ENCODE measurements around the gene MSANTD1. TPM values are rescaled to one million over a fixed set of nuclear protein-coding genes. Genes with fewer than 3 reads are reported as not detected.

The MSANTD1 gene
- total and polyA plus RNA-seq, 2 of the 8 experiments (the other 6 are each of a cell fraction or from before 2014, with no cell fraction given): 0.23 to 0.45 TPM

DNA sequence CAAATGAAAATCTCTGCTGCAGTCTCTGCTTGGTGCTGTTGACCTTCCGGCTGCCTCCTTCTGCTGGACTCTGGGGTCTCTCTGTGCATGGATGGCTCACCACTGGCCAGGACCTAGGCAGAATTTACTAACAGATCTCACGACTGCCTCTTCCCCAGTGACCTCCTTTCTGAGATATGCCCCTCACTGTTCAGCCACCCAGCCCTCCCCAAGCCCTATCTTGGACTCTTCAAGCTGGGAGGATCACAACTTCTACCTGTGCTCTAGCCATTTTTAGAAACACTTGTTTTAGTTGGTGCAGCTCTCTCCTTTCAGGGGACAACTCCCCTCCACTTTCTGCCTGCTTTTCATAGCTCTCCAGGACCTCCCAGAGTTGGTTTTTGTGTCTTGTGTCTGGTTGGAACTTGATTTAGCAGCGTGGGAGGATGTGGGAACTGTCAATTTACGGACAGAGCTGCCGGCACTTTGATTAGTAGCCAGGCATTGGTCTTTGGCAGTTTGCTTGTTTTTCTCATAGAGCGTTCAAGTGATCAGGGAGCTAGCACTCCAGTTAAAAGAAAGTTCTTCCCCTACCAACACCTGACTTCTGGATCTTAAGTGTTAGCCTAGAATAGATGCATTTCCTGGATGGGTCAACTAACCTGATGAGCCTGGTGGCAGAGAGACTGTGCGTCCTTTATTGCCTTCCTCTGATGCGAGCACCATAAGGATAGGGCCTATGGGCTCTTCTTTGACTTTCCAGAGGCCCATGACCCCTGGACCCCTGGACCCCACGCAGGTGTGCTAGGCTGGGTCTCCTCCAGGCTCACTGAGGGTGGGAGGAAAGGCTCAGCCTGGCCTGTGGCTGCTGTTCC lies 50.4 kb downstream of the MSANTD1 start:
- Histone ChIP-seq H3K4me2 (ENCODE audit: insufficient read depth in 1 of 2, low read depth in 2 of 2, low read length in 2 of 2) (no peak overlapping the region), H3K4me3 (ENCODE audit: extremely low read depth in 1 of 4, insufficient read depth in 2 of 4, low read depth in 3 of 4, low read length in 4 of 4) (no peak overlapping the region), H3K27ac (ENCODE audit: low read depth, low read length) (no peak overlapping the region), H3K9me3 (ENCODE audit: insufficient read depth in 2 of 2, low read depth in 1 of 2, low read length in 1 of 2) (no peaks in the 10 kb centered on the region), H2BK120ac (replicated peaks; ENCODE audit: low read depth, low read length) (no peak overlapping the region), H3K23me2 (ENCODE audit: low read depth, low read length) (no peaks in the 10 kb centered on the region), H2AK5ac (ENCODE audit: low read depth, low read length) (no peak overlapping the region), H3K23ac (ENCODE audit: insufficient read length) (no peak overlapping the region), H3K9ac (replicated peaks in 1 of 4; ENCODE audit: extremely low read depth in 1 of 4, low read depth in 3 of 4, low read length in 3 of 4) (no peak overlapping the region), H3K18ac (ENCODE audit: extremely low read depth, low read length) (no peak overlapping the region), H3K4ac (replicated peaks; ENCODE audit: insufficient read length, low read depth, low read length) (no peak overlapping the region), H4K20me1 (replicated peaks in 1 of 2; ENCODE audit: control insufficient read depth in 1 of 2, insufficient read depth in 2 of 2, low read length in 2 of 2) (peaks cover 4 to 14% of the 10 kb centered on the region in 2 experiments), H3K56ac (replicated peaks; ENCODE audit: insufficient read length, low read depth, low read length) (no peak overlapping the region), H2AFZ (ENCODE audit: low read length) (no peak overlapping the region), H3K79me1 (ENCODE audit: low read depth, low read length) (peaks cover 4% of the 10 kb centered on the region), H2BK5ac (ENCODE audit: low read depth, low read length) (no peak overlapping the region), H3K27me3 (replicated peaks in 1 of 4; ENCODE audit: control insufficient read depth in 3 of 4, extremely low read depth in 1 of 4, insufficient read depth in 3 of 4, low read length in 3 of 4) (no peaks in the 10 kb centered on the region), H4K91ac (replicated peaks; ENCODE audit: insufficient read length, low read length) (no peak overlapping the region), H2BK20ac (ENCODE audit: low read length) (no peak overlapping the region), H4K8ac (ENCODE audit: extremely low read depth, insufficient read depth, low read length) (no peak overlapping the region), H3K14ac (ENCODE audit: insufficient read length) (no peak overlapping the region), H4K5ac (ENCODE audit: insufficient read length, low read depth, low read length) (no peak overlapping the region), H3K4me1 (replicated peaks in 1 of 4; ENCODE audit: control insufficient read depth in 3 of 4, insufficient read depth in 4 of 4, low read length in 3 of 4) (peaks cover 0 to 11% (median 3%) of the 10 kb centered on the region in 4 experiments; a peak in 5 of 7 replicates), H2BK15ac (ENCODE audit: low read length) (no peak overlapping the region), H3K36me3 (ENCODE audit: control insufficient read depth in 2 of 4, insufficient read depth in 4 of 4, low read length in 3 of 4) (no peaks in the 10 kb centered on the region), H2BK12ac (ENCODE audit: low read depth, low read length) (no peak overlapping the region), H3K79me2 (ENCODE audit: control insufficient read depth in 1 of 2, insufficient read depth in 2 of 2, low read length in 2 of 2) (no peaks in the 10 kb centered on the region; a peak in 1 of 4 replicates)
- POLR2A ChIA-PET (ENCODE audit: partially characterized antibody): interaction anchor here (1.1 kb wide), 1 partner anchor 125 kb away, joined by 3 read pairs; no protein-coding TSS in a partner anchor
- TF ChIP-seq YY1 (IDR thresholded peaks at IDR 0.05; ENCODE audit: low read depth, low read length) (no peak), CBX5 (IDR thresholded peaks at IDR 0.05; ENCODE audit: low read depth, low read length) (no peak), EGR1 (IDR thresholded peaks at IDR 0.05; ENCODE audit: borderline replicate concordance, low read depth, low read length) (no peak), MAFK (IDR thresholded peaks at IDR 0.05; ENCODE audit: low read depth, low read length) (no peak), CHD2 (IDR thresholded peaks at IDR 0.05; ENCODE audit: low read length) (no peak), CBX8 (IDR thresholded peaks at IDR 0.05; ENCODE audit: borderline replicate concordance, low read depth, low read length) (no peak), TAF1 (IDR thresholded peaks at IDR 0.05; ENCODE audit: low read depth, low read length) (no peak), SAP30 (IDR thresholded peaks at IDR 0.05; ENCODE audit: insufficient read depth, insufficient replicate concordance, low read length) (no peak), SIN3A (conservative IDR thresholded peaks at IDR 0.05 in 1 of 2, IDR thresholded peaks at IDR 0.05 in 1 of 2; ENCODE audit: low read depth in 1 of 2, low read length in 2 of 2) (no peak)
- TF ChIP-seq, protein P1, sequence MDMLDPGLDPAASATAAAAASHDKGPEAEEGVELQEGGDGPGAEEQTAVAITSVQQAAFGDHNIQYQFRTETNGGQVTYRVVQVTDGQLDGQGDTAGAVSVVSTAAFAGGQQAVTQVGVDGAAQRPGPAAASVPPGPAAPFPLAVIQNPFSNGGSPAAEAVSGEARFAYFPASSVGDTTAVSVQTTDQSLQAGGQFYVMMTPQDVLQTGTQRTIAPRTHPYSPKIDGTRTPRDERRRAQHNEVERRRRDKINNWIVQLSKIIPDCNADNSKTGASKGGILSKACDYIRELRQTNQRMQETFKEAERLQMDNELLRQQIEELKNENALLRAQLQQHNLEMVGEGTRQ (IDR thresholded peaks at IDR 0.05; ENCODE audit: low read length): no peak
- no peak for FAIRE-seq
- DNase-seq (ENCODE audit: low read depth in 1 of 2, low spot score in 2 of 2): no peak
- CTCF ChIA-PET (ENCODE audit: partially characterized antibody): interaction anchor here (0.7 to 1.3 kb wide), 2 partner anchors 19 to 24 kb away, joined by 3 to 5 read pairs; no protein-coding TSS in a partner anchor
- WGBS, 2 experiments (ENCODE audit: extremely low coverage in 1 of 2, insufficient coverage in 1 of 2, insufficient read length in 1 of 2, insufficient replicate concordance in 2 of 2, low coverage in 1 of 2, low lambda C conversion rate in 2 of 2, missing lambda C conversion rate in 1 of 2): 86% methylated on average over 9 of the region's 9 CpGs; no CpG with 5 or more reads in 1 of the 2 experiments

Data from H1 (cell line).